ENCODE measurements around the gene HCST. TPM values are rescaled to one million over a fixed set of nuclear protein-coding genes. Genes with fewer than 3 reads are reported as not detected.

The HCST gene
- total RNA-seq, 2 donors from 2014 or later, result 2.4 to 4.8 TPM

DNA sequence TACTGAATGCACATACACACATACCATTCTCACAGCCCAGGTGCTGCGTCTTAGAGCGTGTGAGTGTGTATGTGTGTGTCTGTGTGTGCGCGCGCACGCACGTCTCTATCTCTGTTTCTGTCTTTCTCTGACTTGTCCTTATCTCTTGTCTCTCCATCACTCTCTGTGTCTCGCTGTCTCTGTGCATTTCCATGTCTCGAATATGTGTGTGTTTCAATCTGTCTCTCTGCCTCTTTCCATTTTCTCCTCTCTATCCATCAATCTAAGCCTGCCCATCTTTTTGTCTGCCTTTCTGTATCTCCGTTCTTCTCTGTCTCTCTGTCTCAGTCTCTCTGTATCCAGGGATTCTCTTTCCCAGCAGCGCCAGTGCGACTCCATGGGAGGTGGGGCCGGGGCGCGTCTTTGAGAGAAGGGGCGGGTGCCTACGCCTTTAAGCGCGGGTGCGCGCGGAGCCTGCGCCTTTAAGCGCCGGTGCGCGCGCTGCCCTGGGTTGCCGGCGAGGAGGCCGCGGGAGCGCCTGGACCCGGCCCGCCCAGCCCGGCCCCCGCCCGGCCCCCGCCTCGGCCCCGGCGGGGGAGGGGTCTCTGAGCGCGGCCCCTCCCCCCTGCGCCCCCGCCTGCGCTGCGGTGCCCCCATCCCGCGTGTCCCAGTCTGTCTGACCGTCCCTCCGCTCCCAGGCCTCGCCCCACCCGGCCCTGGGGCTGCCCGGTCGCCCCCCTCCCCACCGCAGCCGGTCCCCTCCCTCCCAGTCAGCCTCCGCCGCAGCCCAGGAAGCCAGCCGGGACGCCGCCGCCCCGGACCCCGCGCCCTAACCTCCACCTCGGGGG, 33.8 kb downstream of the HCST start, which contains the start of gene LRFN3:
Gene LRFN3 (plus strand): TSS at position 464 of the 827 bp plus-strand sequence. CDS start 3,052 bp downstream, outside the sequence.
- no peak within 1 kb of the TSS for H3K27ac ChIP-seq
- no peaks in the 10 kb centered on the region for H3K27me3 ChIP-seq
- intact Hi-C loops (cut with DNase I), result loop anchor here (10.0 kb wide), 1 partner anchor 191 kb away; the partner anchor contains the start of genes IGFLR1, LIN37, PSENEN and U2AF1L4
- peak; percentile 83 for DNase-seq
- TF ChIP-seq, protein P1, sequence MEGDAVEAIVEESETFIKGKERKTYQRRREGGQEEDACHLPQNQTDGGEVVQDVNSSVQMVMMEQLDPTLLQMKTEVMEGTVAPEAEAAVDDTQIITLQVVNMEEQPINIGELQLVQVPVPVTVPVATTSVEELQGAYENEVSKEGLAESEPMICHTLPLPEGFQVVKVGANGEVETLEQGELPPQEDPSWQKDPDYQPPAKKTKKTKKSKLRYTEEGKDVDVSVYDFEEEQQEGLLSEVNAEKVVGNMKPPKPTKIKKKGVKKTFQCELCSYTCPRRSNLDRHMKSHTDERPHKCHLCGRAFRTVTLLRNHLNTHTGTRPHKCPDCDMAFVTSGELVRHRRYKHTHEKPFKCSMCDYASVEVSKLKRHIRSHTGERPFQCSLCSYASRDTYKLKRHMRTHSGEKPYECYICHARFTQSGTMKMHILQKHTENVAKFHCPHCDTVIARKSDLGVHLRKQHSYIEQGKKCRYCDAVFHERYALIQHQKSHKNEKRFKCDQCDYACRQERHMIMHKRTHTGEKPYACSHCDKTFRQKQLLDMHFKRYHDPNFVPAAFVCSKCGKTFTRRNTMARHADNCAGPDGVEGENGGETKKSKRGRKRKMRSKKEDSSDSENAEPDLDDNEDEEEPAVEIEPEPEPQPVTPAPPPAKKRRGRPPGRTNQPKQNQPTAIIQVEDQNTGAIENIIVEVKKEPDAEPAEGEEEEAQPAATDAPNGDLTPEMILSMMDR (IDR thresholded peaks at IDR 0.05), result no peak
- no peaks in the 10 kb centered on the region for H3K9me3 ChIP-seq
- H3K36me3 ChIP-seq, result no peaks in the 10 kb centered on the region
- H3K4me1 ChIP-seq, result peaks cover 5% of the 10 kb centered on the region
- H3K4me3 ChIP-seq, result peak within 1 kb of the TSS; percentile 53
- peak within 1 kb of the TSS; percentile 67 to 82 for H3K9ac ChIP-seq (ENCODE audit: low read depth in 2 of 2, low read length in 2 of 2)

DNA sequence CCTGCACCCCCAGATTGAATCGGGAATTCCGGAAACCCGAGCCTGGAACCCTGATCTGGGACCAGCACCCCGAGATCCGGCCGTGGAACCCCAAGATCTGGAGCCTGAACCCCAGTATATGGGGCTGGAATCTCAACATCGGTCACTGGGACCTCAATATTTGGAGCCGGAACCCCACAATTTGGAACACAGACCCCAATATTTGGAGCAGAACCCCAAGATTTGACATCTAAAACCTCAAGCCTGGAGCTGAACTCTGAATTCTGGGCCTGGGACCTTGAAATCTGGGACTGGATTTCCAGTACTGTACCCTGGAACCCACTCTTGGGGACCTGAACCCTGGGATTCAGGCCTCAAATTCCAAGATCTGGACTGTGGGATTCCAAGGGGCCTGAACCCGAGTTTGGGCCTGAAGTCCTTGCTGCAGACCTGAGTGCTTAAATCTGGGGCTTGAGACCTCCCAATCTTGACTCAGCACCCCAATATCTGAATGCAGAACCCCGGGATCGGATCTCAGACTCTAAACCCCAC, 34.5 kb downstream of the HCST start:
- Histone ChIP-seq H3K9ac (ENCODE audit: low read depth in 2 of 2, low read length in 2 of 2) (peak overlapping the region; percentile 66 to 82), H3K27me3 (no peaks in the 10 kb centered on the region), H3K4me3 (peak overlapping the region; percentile 53), H3K4me1 (peaks cover 5% of the 10 kb centered on the region), H3K36me3 (no peaks in the 10 kb centered on the region), H3K9me3 (no peaks in the 10 kb centered on the region), H3K27ac (no peak overlapping the region)
- DNase-seq, result no peak
- TF ChIP-seq, protein P1 (IDR thresholded peaks at IDR 0.05), result no peak
- intact Hi-C loops (cut with DNase I), result loop anchor here (10.0 kb wide), 1 partner anchor 192 kb away; the partner anchor contains the start of genes IGFLR1, LIN37, PSENEN and U2AF1L4

DNA sequence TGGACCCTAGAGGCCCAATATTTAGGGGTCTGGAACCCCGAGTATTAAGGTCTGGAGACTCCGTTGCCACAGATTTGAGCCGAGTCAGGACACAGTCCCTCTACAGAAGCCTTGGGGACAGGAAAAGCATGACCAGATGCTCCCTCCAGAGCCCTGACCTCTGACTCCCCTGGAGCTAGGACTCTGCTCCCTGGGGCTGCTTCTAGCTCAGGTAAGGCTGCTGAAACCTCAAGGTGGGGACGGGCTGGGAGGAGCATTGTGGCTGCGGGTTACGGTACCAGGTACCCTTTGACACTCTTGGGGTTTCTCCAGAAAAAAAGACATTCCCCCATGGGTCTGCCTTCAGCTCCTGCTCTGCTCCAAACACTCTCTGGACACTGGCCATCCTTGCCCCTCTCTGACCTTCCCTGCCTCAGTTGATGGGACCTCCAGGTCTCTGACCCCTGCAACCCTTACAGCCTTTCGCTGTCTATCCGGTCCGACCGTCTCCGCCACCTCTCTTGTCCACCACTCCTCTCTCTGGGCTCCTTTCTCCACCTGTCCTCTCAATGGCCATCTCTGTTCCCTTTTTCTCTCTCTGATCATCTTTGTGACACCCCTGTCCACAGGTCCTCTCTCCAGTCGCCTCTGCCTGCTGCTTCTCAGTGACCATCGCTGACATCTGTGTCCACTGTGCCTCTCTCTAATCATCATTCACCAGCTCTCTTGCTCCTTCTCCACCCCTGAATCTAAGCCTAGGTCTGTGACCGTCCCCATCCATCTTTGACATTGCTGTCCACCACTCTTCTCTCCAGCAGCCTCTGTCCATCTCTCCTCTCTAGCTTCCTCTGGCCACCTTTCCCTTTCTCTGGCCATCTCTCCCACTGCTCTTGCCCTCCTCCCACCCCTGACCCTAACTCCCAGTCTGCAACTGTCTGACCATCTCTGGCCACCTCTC, 35.3 kb downstream of the HCST start:
- Histone ChIP-seq H3K27ac (no peak overlapping the region), H3K36me3 (no peaks in the 10 kb centered on the region), H3K27me3 (no peaks in the 10 kb centered on the region), H3K4me1 (peaks cover 5% of the 10 kb centered on the region), H3K4me3 (peak overlapping the region; percentile 53), H3K9me3 (no peaks in the 10 kb centered on the region), H3K9ac (ENCODE audit: low read depth in 2 of 2, low read length in 2 of 2) (peak overlapping the region; percentile 16 to 47)
- no peak for DNase-seq
- intact Hi-C loops (cut with DNase I), result loop anchor here (10.0 kb wide), 1 partner anchor 193 kb away; the partner anchor contains the start of genes IGFLR1, LIN37, PSENEN and U2AF1L4
- TF ChIP-seq, protein P1 (IDR thresholded peaks at IDR 0.05), result no peak

DNA sequence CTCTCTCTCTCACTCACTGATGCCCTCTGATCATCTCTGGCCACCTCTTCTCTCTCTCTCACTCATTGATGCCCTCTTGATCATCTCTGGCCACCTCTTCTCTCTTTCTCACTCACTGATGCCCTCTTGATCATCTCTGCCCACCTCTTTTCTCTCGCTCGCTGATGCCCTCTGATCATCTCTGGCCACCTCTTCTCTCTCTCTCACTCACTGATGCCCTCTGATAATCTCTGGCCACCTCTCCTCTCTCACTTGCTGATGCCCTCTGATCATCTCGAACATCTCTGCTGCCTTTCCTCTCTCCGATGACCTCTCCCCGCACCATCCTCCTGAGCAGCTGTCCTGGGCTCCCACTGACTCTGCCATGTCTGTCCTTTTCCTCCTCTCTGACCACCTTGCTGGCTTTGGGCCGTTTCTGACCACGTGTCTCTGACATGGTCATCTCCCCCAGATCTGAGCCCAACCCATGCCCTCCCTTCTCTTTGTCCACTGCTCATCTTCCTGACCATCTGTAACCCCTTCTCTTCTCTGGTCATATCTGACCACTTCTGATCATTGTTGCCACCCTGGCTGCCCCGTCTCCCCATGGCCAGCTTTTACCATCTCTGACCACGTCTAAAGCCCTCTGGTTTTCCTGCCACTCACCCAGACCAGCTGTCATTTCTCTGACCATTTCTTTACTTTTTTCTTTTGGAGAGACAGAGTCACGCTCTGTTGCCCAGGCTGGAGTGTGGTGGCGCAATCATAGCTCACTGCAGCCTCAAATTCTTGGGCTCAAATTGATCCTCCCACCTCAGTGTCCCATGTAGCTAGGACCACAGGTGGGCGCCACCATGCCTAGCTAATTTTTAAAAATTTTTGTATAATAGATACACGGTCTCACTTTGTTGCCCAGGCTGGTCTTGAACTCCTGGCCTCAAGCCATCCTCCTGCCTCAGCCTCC, 36.2 kb downstream of the HCST start:
- H3K36me3 ChIP-seq, result no peaks in the 10 kb centered on the region
- H3K4me3 ChIP-seq, result no peak overlapping the region
- no peak for DNase-seq
- intact Hi-C loops (cut with DNase I), result loop anchor here (10.0 kb wide), 1 partner anchor 194 kb away; the partner anchor contains the start of genes IGFLR1, LIN37, PSENEN and U2AF1L4
- H3K9ac ChIP-seq (ENCODE audit: low read depth in 2 of 2, low read length in 2 of 2), result no peak overlapping the region
- TF ChIP-seq, protein P1 (IDR thresholded peaks at IDR 0.05), result no peak
- no peak overlapping the region for H3K27ac ChIP-seq
- H3K9me3 ChIP-seq, result no peaks in the 10 kb centered on the region
- peaks cover 5% of the 10 kb centered on the region for H3K4me1 ChIP-seq
- H3K27me3 ChIP-seq, result no peaks in the 10 kb centered on the region
